CD8-positive, alpha-beta memory T cell (primary cell): ENCODE measurements around the gene SLC16A6. TPM values are rescaled to one million over a fixed set of nuclear protein-coding genes. Genes with fewer than 3 reads are reported as not detected.

ENCODE experiments used
- CTCF ChIA-PET: fragments of 350-600 bp; sonication (Branson Sonifier 250); formaldehyde crosslinking; loops from one replicate; lab custom pipeline; 2021; ENCODE audit warnings: antibody characterized with exemption; lab: Charles Lee
- POLR2A ChIA-PET: fragments of 350-600 bp; sonication (Branson Sonifier 250); formaldehyde crosslinking; loops from one replicate; lab custom pipeline; 2021; ENCODE audit warnings: antibody characterized with exemption; lab: Charles Lee
- DNase-seq, 5 donors: peaks; one replicate each; pipeline versions ENCODE4 v3.0.0 to v3.0.0-alpha.2; 2020 to 2022; ENCODE audit warnings: mixed read lengths in 1 of 5
- H3K27ac ChIP-seq: one replicate; pipeline ENCODE4 v1.7.0; 2013; ENCODE audit warnings: low read depth, mild to moderate bottlenecking, low read length, moderate library complexity
- H3K27me3 ChIP-seq: 2 replicates; pipeline ENCODE4 v1.7.0; 2013; ENCODE audit warnings: low read length, mild to moderate bottlenecking; ENCODE audit not compliant: insufficient read depth, poor library complexity, severe bottlenecking
- H3K36me3 ChIP-seq: 2 replicates; pipeline ENCODE4 v1.7.0; 2013; ENCODE audit warnings: mild to moderate bottlenecking, low read length, moderate library complexity; ENCODE audit not compliant: insufficient read depth
- H3K4me1 ChIP-seq: 2 replicates; pipeline ENCODE4 v1.7.0; 2013; ENCODE audit warnings: mild to moderate bottlenecking, low read length, moderate library complexity; ENCODE audit not compliant: insufficient read depth
- H3K4me3 ChIP-seq: 2 replicates; pipeline ENCODE4 v1.7.0; 2013; ENCODE audit warnings: mild to moderate bottlenecking, low read length
- H3K9me3 ChIP-seq: 2 replicates; pipeline ENCODE4 v1.7.0; 2013; ENCODE audit warnings: mild to moderate bottlenecking, low read length
- H3K27ac Mint-ChIP-seq, 8 donors: one replicate each; pipeline ENCODE4 v1.8.0; 2020 to 2021; ENCODE audit warnings: mixed read lengths in 8 of 8, mild to moderate bottlenecking in 6 of 8, inconsistent platforms in 3 of 8, moderate library complexity in 3 of 8
- H3K27me3 Mint-ChIP-seq, 2 donors: one replicate each; pipeline ENCODE4 v1.8.0; 2020 to 2021; ENCODE audit warnings: mixed read lengths in 2 of 2, mild to moderate bottlenecking in 1 of 2, moderate library complexity in 1 of 2
- H3K36me3 Mint-ChIP-seq, 3 donors: one replicate each; pipeline ENCODE4 v1.8.0; 2020 to 2021; ENCODE audit warnings: mixed read lengths in 3 of 3, inconsistent platforms in 1 of 3, mild to moderate bottlenecking in 1 of 3
- H3K4me1 Mint-ChIP-seq, 3 donors: one replicate each; pipeline ENCODE4 v1.8.0; 2020 to 2021; ENCODE audit warnings: mixed read lengths in 3 of 3, inconsistent platforms in 1 of 3, mild to moderate bottlenecking in 1 of 3
- H3K4me3 Mint-ChIP-seq, 7 donors: one replicate each; pipeline ENCODE4 v1.8.0; 2020 to 2021; ENCODE audit warnings: mixed read lengths in 7 of 7, mild to moderate bottlenecking in 6 of 7, moderate library complexity in 4 of 7, inconsistent platforms in 2 of 7
- H3K9me3 Mint-ChIP-seq, 5 donors: one replicate each; pipeline ENCODE4 v1.8.0; 2020 to 2022; ENCODE audit warnings: mixed read lengths in 5 of 5, mild to moderate bottlenecking in 3 of 5, moderate library complexity in 2 of 5, inconsistent platforms in 1 of 5
- polyA plus RNA-seq: library from polyadenylated mRNA; unstranded; fragments of 300-500 nt; fragmentation: Illumina TruSeq; gene quantifications from one replicate; pipeline ENCODE4 v1.2.3, GENCODE V29; 2021
- total RNA-seq, 2 experiments: library from RNA; stranded (reverse); gene quantifications; one replicate each; pipeline ENCODE4 v1.2.3, GENCODE V29; 2021

SLC16A6 gene
- total and polyA plus RNA-seq, 3 experiments from 2014 or later: 1.3 to 9.4 (median 8.4) TPM

GRCh38 chr17:68320311-68320865 lies 29.5 kb upstream of the SLC16A6 start:
- CTCF ChIA-PET: interaction anchor here (1.0 to 1.7 kb wide), 2 partner anchors 57 to 108 kb away, joined by 3 to 5 read pairs; no protein-coding TSS in a partner anchor
- Histone ChIP-seq H3K27ac (no peak overlapping the region), H3K9me3 (no peaks in the 10 kb centered on the region), H3K4me1 (peaks cover 26% of the 10 kb centered on the region), H3K4me3 (no peak overlapping the region), H3K36me3 (no peaks in the 10 kb centered on the region), H3K27me3 (no peaks in the 10 kb centered on the region)
- Mint-ChIP-seq H3K27me3 (no peaks in the 10 kb centered on the region), H3K4me1 (peaks cover 26 to 59% (median 47%) of the 10 kb centered on the region in 3 donors), H3K9me3 (no peaks in the 10 kb centered on the region), H3K36me3 (peaks cover 0 to 11% (median 6%) of the 10 kb centered on the region in 3 donors), H3K4me3 (no peak overlapping the region), H3K27ac (peak overlapping the region in 1 of 8 donors; percentile 56)
- POLR2A ChIA-PET: no interaction called here
- DNase-seq: no peak

- peaks cover 0 to 11% (median 6%) of the 10 kb centered on the region in 3 donors for H3K36me3 Mint-ChIP-seq
- DNase-seq: no peak
- no peaks in the 10 kb centered on the region for H3K9me3 Mint-ChIP-seq
- H3K27ac ChIP-seq: no peak overlapping the region
- H3K4me3 Mint-ChIP-seq: no peak overlapping the region
- no peaks in the 10 kb centered on the region for H3K27me3 Mint-ChIP-seq
- ChIA-PET CTCF (interaction anchor here (1.0 to 1.7 kb wide), 3 partner anchors 36 to 109 kb away, joined by 3 to 5 read pairs (median 5); no protein-coding TSS in a partner anchor), POLR2A (interaction anchor here (0.7 kb wide), 1 partner anchor 88 kb away, joined by 3 read pairs; no protein-coding TSS in a partner anchor)
- H3K4me1 ChIP-seq: peaks cover 34% of the 10 kb centered on the region
- H3K4me1 Mint-ChIP-seq: peaks cover 34 to 64% (median 55%) of the 10 kb centered on the region in 3 donors
- H3K27me3 ChIP-seq: no peaks in the 10 kb centered on the region
- H3K36me3 ChIP-seq: no peaks in the 10 kb centered on the region
- no peak overlapping the region for H3K4me3 ChIP-seq
- no peak overlapping the region for H3K27ac Mint-ChIP-seq
- no peaks in the 10 kb centered on the region for H3K9me3 ChIP-seq
These were observed 28.7 kb upstream of the SLC16A6 start for GRCh38 chr17:68319410-68320162.

- no peaks in the 10 kb centered on the region for H3K9me3 Mint-ChIP-seq
- Histone ChIP-seq H3K27me3 (no peaks in the 10 kb centered on the region), H3K9me3 (no peaks in the 10 kb centered on the region), H3K4me3 (no peak overlapping the region), H3K27ac (no peak overlapping the region), H3K36me3 (no peaks in the 10 kb centered on the region), H3K4me1 (peaks cover 36% of the 10 kb centered on the region)
- CTCF ChIA-PET: interaction anchor here (1.4 kb wide), 1 partner anchor 38 kb away, joined by 5 read pairs; no protein-coding TSS in a partner anchor
- no peak overlapping the region for H3K4me3 Mint-ChIP-seq
- peaks cover 0 to 11% (median 6%) of the 10 kb centered on the region in 3 donors for H3K36me3 Mint-ChIP-seq
- no peak for DNase-seq
- H3K27me3 Mint-ChIP-seq: no peaks in the 10 kb centered on the region
- peak overlapping the region in 4 of 8 donors; percentile 11 to 80 (median 43) for H3K27ac Mint-ChIP-seq
- peaks cover 32 to 61% (median 60%) of the 10 kb centered on the region in 3 donors for H3K4me1 Mint-ChIP-seq
- POLR2A ChIA-PET: interaction anchor here (0.7 kb wide), 1 partner anchor 89 kb away, joined by 3 read pairs; no protein-coding TSS in a partner anchor
These were observed 27.4 kb upstream of the SLC16A6 start for GRCh38 chr17:68318103-68318991.

- no peak overlapping the region for H3K4me3 Mint-ChIP-seq
- H3K4me1 Mint-ChIP-seq: peaks cover 37 to 69% (median 67%) of the 10 kb centered on the region in 3 donors
- Histone ChIP-seq H3K27me3 (no peaks in the 10 kb centered on the region), H3K4me3 (no peak overlapping the region), H3K36me3 (no peaks in the 10 kb centered on the region), H3K4me1 (peaks cover 36% of the 10 kb centered on the region), H3K9me3 (no peaks in the 10 kb centered on the region), H3K27ac (no peak overlapping the region)
- H3K27ac Mint-ChIP-seq: peak overlapping the region in 1 of 8 donors; percentile 57
- CTCF ChIA-PET: interaction anchor here (1.5 to 1.6 kb wide), 2 partner anchors 19 to 107 kb away, joined by 3 to 4 read pairs; no protein-coding TSS in a partner anchor
- no peaks in the 10 kb centered on the region for H3K27me3 Mint-ChIP-seq
- POLR2A ChIA-PET: interaction anchor here (0.5 kb wide), 1 partner anchor 116 kb away, joined by 6 read pairs; no protein-coding TSS in a partner anchor
- no peaks in the 10 kb centered on the region for H3K9me3 Mint-ChIP-seq
- H3K36me3 Mint-ChIP-seq: peaks cover 0 to 11% (median 6%) of the 10 kb centered on the region in 3 donors
- DNase-seq: no peak
These were observed 26.5 kb upstream of the SLC16A6 start for GRCh38 chr17:68317458-68317857.

GRCh38 chr17:68315930-68316329 lies 25.0 kb upstream of the SLC16A6 start:
- no peak for DNase-seq
- CTCF ChIA-PET: interaction anchor here (1.4 to 1.6 kb wide), 3 partner anchors 17 to 109 kb away, joined by 3 to 4 read pairs (median 3); no protein-coding TSS in a partner anchor
- peaks cover 0 to 15% (median 10%) of the 10 kb centered on the region in 3 donors for H3K36me3 Mint-ChIP-seq
- H3K4me1 Mint-ChIP-seq: peaks cover 46 to 79% (median 78%) of the 10 kb centered on the region in 3 donors
- Histone ChIP-seq H3K4me1 (peaks cover 42% of the 10 kb centered on the region), H3K27me3 (no peaks in the 10 kb centered on the region), H3K36me3 (no peaks in the 10 kb centered on the region), H3K4me3 (no peak overlapping the region), H3K27ac (no peak overlapping the region), H3K9me3 (no peaks in the 10 kb centered on the region)
- H3K4me3 Mint-ChIP-seq: peak overlapping the region in 6 of 7 donors; percentile 3 to 69 (median 46)
- H3K9me3 Mint-ChIP-seq: no peaks in the 10 kb centered on the region
- H3K27me3 Mint-ChIP-seq: no peaks in the 10 kb centered on the region
- POLR2A ChIA-PET: interaction anchor here (2.1 kb wide), 1 partner anchor 24 kb away, joined by 11 read pairs; the partner anchor contains the start of genes ARSG and SLC16A6
- peak overlapping the region in 6 of 8 donors; percentile 0 to 80 (median 6) for H3K27ac Mint-ChIP-seq

GRCh38 chr17:68314916-68315535 lies 24.1 kb upstream of the SLC16A6 start:
- no peaks in the 10 kb centered on the region for H3K9me3 ChIP-seq
- H3K36me3 ChIP-seq: no peaks in the 10 kb centered on the region
- H3K27ac Mint-ChIP-seq: peak overlapping the region; percentile 2 to 94 (median 69)
- H3K4me1 Mint-ChIP-seq: peaks cover 55 to 88% (median 81%) of the 10 kb centered on the region in 3 donors
- peaks cover 0 to 11% (median 9%) of the 10 kb centered on the region in 3 donors for H3K36me3 Mint-ChIP-seq
- peak in 2 of 5 donors; percentile 30 for DNase-seq
- peak overlapping the region; percentile 1 to 90 (median 77) for H3K4me3 Mint-ChIP-seq
- CTCF ChIA-PET: interaction anchor here (1.4 to 1.5 kb wide), 3 partner anchors 18 to 84 kb away, joined by 3 to 6 read pairs (median 5); no protein-coding TSS in a partner anchor
- H3K9me3 Mint-ChIP-seq: no peaks in the 10 kb centered on the region
- no peak overlapping the region for H3K27ac ChIP-seq
- H3K4me1 ChIP-seq: peaks cover 51% of the 10 kb centered on the region
- POLR2A ChIA-PET: interaction anchor here (0.9 to 2.1 kb wide), 2 partner anchors 23 to 34 kb away, joined by 3 to 11 read pairs; partner anchors contain the start of genes ARSG and SLC16A6
- no peaks in the 10 kb centered on the region for H3K27me3 ChIP-seq
- H3K4me3 ChIP-seq: peak overlapping the region; percentile 2
- H3K27me3 Mint-ChIP-seq: no peaks in the 10 kb centered on the region
